ENCODE results near the gene PIGW.
"Not testable (repeated sequence)": the region's sequence is repeated elsewhere in the genome, so short reads cannot be mapped to it uniquely, and the experiment has no call there.

The PIGW gene

GRCh38 chr17:36534840-36535668 lies at the start of gene PIGW, which contains the start of gene MYO19:
TSS of gene PIGW (plus strand) at chr17:36534987. CDS start at chr17:36537102, 2,115 bp downstream.
TSS of gene MYO19 (minus strand) at chr17:36534868. CDS start at chr17:36532538, 2,330 bp downstream.
- peak; percentile 86 for DNase-seq (ENCODE audit: low read depth)

- DNase-seq (ENCODE audit: low read depth), result no peak
Observed at GRCh38 chr17:36485027-36485426, 49.8 kb upstream of the PIGW start.

GRCh38 chr17:36485805-36486203 lies 49.0 kb upstream of the PIGW start:
- no peak for DNase-seq (ENCODE audit: low read depth)

GRCh38 chr17:36486204-36487194 lies 48.3 kb upstream of the PIGW start, which contains the start of gene ZNHIT3:
TSS of gene ZNHIT3 (plus strand) at chr17:36486681. CDS start at chr17:36486700, 19 bp downstream.
- peak; percentile 93 for DNase-seq (ENCODE audit: low read depth)

DNA sequence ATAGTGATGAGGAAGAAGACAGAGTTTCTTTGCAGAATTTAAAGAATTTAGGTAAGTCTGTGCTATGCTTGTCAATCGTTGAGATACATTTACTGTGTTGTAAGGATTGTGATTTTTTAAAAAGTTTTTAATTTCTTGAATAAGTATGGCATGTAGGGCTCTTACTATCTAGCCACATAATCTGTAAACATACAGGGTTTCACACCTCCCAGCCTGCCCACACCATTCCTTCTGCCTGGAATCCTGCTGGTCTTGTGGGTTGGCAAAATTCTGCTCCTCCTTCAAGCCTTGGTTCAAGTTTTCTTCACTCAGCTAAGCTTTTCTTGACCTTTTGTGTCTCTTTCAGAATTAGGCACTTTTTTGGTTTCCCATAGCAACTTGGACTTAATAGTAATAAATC lies 40.8 kb upstream of the PIGW start:
- DNase-seq (ENCODE audit: low read depth), result peak; percentile 49

DNA sequence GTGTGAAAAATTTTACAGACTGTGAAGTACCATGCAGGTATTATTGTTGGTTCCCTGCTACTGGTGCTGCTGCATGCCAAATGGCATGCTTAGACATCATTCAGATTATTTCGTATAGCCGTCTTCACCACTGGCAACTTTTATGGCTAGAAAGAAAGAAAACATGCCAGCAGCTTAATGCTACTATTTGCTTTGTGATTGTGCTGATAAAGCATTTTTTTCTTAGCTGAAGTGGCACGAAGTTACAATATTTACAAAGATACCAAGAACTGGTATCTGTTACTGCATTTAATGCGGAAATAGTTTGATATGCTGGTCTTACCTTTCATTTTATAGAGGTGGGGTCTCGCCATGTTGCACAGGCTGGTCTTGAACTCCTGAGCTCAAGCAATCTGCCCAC lies 40.1 kb upstream of the PIGW start:
- no peak for DNase-seq (ENCODE audit: low read depth)

DNA sequence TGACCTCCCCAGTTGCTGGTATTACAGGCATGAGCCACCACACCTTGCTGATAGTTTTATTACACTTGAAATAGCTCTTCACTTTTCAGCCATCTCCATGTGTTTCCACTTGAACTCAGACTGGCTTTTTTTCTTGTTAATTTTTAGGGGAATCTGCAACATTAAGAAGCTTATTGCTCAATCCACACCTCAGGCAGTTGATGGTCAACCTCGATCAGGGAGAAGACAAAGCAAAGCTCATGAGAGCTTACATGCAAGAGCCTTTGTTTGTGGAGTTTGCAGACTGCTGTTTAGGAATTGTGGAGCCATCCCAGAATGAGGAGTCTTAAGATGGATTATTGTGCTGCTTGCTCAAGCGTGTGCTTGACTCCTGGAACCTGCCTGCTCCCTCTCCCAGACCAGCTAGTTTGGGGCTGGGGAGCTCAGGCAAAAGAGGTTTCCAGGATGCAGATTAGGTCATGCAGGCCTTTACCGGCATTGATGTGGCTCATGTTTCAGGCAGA lies 39.7 kb upstream of the PIGW start:
- peak; percentile 6 for DNase-seq (ENCODE audit: low read depth)

GRCh38 chr17:36496018-36496789 lies 38.6 kb upstream of the PIGW start:
- DNase-seq (ENCODE audit: low read depth), result no peak

DNA sequence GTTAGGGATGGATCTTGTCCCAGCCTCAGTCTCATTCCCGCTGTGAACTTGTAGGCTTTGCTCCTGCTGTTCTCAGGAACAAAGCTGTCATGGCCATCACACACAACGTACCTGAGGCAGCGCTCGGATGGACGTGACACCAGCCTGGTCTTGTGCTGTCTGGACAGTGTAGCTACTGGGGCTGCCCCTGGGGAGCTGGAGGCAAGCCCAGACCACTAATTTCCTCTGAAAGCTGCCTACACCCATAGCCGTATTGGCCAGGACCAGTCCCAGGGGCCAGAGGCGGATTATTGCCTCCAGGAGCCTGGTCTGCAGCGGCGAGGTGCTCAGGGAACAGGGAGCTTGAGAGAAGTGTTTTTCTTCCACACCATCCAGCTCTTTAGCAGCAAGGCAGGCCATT lies 36.6 kb upstream of the PIGW start:
- no peak for DNase-seq (ENCODE audit: low read depth)

GRCh38 chr17:36498560-36499300 lies 36.1 kb upstream of the PIGW start:
- no peak for DNase-seq (ENCODE audit: low read depth)

DNA sequence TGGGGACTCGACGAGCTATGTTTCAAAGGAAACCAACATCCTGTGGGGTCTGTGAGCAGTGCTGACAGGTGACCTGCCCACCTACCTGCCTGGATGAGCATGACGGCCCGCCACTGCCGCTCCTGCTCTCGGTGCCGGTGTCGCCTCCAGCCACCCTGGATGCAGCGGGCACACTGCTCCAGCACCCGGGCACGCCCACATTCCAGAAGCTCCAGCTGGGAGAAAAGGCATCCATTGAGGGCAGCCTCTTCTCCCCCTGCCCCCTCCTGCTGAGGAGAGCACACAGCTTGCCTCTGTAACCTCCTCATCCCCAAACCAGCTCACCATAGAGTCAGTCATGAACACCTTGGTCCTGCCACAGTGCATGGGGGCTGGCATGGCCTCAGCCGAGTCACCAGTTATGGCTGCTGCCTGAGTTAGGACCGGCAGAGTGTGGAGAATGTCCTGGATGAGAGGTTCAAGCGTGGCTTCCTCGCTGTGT lies 34.0 kb upstream of the PIGW start:
- no peak for DNase-seq (ENCODE audit: low read depth)

DNA sequence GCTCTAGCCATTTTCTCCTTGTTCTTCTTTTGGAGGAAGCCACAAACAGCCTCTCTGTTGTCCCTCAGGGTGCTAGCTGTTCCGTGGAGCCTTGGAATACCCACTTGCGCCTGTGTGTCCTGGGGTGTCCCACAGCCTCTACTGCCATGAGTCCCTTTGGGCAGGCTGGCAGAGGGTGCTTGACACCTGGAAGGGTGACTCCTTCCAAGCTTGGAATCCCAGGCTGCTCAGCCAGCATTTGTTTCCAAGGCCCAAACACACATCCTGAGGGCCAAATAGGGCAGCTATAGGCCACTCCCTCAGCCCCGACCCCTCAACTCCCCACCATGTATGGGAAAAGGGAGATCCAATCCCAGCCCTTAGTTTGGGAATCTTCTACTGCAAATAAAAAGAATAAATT lies 33.4 kb upstream of the PIGW start:
- DNase-seq (ENCODE audit: low read depth), result no peak

DNA sequence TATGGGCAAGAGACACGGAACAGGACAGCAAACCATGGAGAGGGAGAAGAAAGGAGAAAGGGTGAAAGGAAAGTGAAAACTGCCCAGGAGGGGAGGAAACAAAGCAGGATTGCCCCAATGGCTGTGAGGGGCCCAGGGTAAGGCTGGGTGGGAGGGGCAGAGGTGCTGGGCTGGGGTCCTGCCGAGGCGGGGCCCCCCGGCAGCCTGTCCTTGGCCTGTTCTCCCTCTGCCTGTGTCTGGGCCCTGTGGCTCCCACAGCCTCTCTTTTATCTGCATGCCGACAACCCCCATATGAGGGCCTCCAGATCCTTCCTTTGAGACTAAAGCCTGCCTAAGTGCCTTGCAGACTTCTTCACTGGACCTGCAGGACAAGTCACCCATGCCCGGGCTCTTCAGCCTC lies 32.8 kb upstream of the PIGW start:
- DNase-seq (ENCODE audit: low read depth), result no peak

DNA sequence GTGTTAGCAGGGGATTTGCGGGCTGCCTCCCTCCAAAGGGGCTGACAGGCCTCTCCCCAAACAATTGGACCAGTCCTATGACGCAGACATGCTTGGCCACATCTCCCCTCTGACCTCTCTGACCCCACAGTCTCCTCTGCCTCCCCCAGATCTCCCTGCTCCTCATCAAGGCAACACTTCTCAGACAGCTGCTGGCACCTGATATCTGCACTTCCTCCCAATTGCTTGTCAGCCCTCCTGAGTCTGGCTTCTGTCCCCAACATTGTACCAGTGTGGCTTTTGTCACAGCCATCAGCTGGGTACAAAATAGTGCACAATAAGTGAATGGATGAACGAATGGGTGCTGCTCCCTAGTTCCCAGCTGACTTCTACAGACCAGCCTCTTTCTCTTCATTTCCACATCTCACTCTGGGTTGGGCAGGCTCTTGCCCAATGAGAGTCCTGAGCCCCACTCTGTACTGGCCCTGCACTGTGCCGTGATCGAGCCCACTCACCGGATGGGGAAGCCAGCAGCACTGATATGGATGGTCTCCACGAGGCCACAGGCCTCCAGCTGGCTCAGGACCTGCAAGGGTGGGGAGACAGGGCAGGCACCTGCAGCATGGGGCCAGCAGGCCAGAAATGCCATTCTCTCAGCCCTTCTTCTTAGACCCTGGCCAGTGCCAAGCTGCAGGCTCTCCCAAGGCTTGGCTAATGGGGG lies 31.2 kb upstream of the PIGW start:
- no peak for DNase-seq (ENCODE audit: low read depth)

GRCh38 chr17:36504156-36504545 lies 30.6 kb upstream of the PIGW start:
- DNase-seq (ENCODE audit: low read depth), result no peak

DNA sequence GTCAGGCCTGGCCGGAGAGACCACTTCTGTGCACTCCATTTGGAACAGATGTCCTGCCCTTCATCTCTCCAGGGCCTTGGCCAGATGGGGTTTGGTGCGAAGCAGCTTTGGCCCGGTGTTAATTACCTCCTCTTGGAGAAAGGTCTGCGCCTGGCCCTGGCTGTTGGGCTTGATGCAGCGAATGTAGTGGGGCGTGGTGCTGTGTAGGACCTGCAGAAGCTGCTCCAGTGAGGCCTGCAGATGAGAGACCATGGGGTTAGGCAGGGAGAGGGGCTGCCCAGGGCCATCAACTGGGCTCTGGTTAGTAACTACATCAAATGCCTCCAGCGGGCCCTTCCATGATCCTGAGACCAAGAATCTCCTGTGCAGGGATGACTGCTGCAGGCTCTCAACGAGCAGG lies 29.6 kb upstream of the PIGW start:
- DNase-seq (ENCODE audit: low read depth), result no peak

DNA sequence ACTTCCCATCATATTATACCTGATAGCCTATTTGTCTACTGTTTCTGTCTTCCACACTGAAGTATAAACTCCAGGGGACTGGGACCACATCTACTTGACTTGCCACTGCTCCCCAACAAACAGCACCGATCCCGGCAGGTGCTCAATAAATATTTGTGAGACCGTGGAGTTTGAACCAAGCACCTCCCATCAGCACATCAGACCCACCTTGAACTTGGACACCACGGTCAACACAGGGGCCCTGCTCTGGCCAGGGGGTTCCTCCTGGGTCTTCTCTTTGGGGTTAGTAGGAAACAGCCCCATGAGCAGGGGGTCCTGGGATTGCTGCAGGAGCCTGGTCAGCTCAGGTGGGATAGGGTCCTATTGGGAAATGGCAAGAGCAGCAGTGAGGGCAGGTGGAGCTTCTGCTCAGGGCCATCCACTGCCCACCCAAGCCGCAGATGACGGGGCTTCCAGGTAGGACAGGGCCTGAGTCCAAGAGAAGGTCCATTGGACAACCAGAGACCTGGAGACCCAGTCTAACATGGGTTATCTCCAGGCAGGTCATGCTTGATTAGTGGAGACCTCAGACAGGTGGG lies 28.4 kb upstream of the PIGW start:
- DNase-seq (ENCODE audit: low read depth), result no peak

DNA sequence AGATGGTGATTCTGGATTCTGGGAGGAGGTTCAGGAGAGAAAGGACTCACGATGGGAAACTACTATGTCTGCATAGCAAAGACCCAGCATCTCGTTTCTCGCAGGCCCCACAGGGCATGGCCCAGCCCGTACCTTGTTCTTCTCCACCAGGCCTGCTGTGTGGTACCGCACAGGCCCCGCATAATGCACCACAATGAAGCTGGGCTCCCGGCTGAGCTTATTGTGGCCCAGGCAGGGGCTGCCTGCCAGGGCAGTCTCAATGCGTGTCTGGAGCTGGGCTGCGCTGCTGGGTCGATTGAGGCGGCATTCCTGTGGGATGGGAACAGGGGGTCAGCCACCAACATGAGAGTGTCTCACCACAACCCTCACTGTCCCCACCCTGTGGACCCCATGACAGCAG lies 28.0 kb upstream of the PIGW start:
- no peak for DNase-seq (ENCODE audit: low read depth)

GRCh38 chr17:36507266-36507665 lies 27.5 kb upstream of the PIGW start:
- no peak for DNase-seq (ENCODE audit: low read depth)

DNA sequence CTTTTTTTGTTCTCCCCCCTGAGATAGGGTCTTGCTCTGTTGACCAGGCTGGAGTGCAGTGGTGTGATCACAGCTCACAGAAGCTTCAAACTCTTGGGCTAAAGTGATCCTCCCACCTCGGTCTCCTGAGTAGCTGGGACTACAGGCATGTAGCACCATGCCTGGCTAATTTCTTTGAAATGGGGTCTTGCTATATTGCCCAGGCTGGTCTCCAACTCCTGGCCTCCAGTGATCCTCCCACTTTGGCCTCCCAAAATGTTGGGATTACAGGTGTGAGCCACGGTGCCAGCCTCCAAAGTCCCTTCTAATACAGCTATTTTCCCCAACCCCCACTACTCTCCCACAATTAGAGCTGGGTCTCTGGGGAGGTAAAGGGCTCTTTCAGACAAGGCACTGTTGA lies 26.3 kb upstream of the PIGW start:
- DNase-seq (ENCODE audit: low read depth), result not testable (repeated sequence)
